ENCODE measurements around the gene OR2L3.
"Not testable (repeated sequence)": the region's sequence is repeated elsewhere in the genome, so short reads cannot be mapped to it uniquely, and the experiment has no call there.

Gene OR2L3, protein sequence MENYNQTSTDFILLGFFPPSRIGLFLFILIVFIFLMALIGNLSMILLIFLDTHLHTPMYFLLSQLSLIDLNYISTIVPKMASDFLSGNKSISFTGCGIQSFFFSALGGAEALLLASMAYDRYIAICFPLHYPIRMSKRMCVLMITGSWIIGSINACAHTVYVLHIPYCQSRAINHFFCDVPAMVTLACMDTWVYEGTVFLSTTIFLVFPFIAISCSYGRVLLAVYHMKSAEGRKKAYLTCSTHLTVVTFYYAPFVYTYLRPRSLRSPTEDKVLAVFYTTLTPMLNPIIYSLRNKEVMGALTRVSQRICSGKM

DNA sequence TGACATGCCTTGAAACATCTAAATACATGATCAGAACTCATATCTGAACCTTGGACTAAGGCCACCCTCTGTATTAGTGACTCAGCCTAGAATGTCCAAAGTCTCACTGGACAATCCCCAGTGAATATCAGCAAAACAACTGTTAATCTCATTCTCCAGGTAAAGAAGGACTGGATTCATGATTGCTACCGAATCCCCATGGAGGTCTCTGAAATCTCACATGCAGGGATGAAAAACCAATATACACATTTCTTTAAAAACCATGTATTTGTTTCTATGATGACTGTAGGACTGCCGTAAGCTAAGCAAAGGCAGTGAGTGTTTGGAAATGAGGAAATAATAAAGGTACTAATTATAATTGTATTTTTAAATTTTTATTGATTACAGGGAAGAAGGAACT is at the start of gene OR2L3:
Gene OR2L3 (plus strand): TSS at position 301 of the 400 bp plus-strand sequence. CDS start 13,846 bp downstream, outside the sequence.
- no peak for DNase-seq

DNA sequence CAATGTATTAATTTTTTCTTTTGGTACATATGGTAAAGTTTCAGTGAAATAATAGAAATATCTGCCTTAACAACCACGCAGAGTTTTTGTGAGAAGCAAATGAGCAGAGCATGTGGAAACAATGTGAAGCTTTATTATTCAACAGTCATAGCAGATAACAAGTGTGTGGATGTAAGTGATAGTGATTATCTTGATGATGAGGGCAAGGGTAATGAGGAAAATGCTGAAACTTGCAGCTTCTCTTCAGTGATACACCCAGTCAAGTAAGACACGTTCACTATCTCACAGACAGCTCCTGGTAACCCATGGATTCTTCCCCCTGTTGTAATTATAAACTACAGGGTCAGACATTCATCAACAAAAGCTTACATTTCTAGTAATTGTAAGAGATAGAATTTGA is 47.8 kb upstream of the OR2L3 start:
- DNase-seq, result no peak

DNA sequence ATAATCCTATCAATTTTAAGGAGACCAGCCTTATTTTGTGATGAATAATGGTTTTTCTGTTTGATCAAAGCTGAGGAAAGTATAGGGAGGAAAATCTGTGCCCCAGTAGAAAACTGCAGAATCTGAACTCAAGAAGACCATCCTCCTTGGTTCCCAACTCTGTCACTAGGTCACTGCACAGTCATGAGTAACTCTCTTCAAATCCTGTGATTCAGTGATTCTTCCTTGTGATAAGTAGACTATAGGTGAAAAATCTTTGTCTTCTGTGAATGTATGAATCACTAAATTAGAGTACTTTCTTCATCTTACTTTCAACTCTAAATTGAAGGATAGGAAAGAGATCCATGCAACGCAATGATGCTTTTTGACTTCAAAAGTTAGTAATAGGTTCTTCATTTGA is 46.5 kb upstream of the OR2L3 start:
- no peak for DNase-seq

DNA sequence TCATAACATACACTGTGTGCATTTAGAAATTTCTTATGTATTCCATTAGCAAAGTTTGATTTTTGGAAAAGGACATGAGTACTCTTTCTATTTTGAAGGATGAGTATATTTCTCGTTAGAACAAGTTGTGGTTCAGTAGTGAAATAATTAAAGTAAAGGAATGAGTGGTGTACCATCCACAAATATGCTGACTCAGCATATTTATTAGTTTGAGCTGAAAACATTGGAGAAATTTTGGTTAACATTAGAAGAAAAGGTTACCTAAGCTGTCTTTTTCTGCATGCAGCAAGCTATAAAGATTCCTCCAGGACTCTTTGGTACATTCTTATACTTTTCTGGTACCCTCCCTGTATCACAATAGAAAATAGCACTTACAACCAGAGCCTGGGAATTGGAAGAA is 38.9 kb upstream of the OR2L3 start:
- DNase-seq, result no peak

DNA sequence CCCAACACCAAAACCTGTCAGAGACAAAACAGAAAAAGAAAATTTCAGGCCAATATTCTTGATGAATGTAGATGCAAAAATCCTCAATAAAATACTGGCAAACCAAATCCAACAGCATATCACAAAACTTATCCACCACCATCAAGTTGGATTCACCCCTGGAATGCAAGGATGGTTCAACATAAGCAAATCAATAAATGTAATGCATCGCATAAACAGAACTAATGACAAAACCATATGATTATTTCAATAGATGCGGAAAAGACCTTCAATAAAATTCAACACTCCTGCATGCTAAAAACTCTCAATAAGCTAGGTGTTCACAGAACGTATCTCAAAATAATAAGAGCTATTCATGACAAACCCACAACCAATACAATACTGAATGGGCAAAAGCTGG is 37.0 kb upstream of the OR2L3 start:
- DNase-seq, result no peak

DNA sequence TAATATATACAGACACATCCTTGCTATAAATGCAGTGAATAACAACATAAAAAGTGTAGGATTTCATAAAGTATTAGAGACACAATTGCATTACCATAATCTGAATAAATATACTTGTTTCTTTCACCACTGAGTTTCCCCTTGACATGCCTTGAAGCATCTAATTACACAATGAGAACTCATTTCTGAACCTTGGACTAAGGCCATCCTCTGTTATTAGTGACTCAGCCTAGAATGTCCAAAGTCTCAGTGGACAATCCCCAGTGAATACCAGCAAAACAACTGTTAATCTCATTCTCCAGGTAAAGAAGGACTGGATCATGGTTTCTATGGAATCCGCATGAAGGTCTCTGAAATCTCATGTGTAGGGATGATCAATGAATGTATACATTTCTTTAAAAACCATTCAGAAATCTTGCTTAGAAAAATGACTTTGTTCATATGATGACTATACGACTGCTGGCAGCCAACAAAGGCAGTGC is 33.4 kb upstream of the OR2L3 start, which contains the start of gene OR2L5:
Gene OR2L5 (plus strand): TSS at position 432 of the 482 bp plus-strand sequence. CDS start 8,288 bp downstream, outside the sequence.
- DNase-seq, result no peak

DNA sequence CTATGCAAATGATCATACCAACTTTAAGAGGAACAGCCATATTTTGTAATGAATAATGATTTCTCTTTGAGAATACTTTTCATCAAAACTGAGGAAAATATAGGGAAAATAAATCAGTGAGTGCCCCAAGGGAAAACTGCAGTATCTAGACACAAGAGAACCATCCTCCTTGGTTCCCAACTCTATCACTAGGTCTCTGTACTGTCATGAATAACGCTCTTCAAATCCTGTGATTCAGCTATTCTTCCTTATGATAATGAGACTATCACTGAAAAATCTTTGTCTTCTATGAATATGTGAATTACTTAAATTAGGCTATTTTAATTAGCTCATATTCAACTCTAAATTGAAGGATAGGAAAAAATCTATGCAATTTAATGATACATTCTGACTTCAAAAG is 30.8 kb upstream of the OR2L3 start:
- DNase-seq, result no peak

DNA sequence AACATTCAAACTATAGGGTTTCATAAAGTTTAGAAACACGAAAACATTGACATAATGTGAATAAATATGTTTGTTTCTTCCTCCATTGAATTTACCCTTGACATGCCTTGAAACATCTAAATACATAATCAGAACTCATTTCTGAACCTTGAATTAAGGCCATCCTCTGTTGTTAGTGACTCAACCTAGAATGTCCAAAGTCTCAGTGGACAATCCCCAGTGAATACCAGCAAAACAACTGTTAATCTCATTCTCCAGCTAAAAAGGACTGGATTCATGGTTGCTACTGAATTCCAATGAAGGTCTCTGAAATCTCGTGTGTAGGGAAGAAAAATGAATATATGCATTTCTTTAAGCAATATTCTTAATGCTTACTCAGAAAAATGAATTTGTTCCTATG is 16.9 kb upstream of the OR2L3 start, which contains the start of gene OR2L2:
Gene OR2L2 (plus strand): TSS at position 301 of the 400 bp plus-strand sequence. CDS start 8,198 bp downstream, outside the sequence.
- no peak for DNase-seq

DNA sequence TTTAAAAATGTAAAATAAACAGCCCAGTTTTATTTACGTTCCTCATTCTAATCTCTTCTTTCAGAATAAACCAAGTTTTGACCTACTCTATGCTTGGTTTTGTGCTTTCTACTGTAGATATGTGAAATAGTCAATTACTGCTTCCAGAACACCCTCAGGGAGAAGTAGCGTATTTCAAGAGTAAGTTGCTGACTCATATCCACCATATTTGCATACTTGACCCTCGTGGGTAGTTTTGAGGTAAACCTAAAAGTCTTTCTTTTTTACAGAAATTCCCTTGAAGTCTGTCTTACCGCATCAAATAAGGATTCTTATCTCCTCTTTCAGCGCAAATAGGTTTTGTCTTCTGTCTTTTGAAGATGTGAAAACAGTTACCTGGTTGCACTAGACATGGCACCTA is 1.4 kb upstream of the OR2L3 start:
- no peak for DNase-seq

DNA sequence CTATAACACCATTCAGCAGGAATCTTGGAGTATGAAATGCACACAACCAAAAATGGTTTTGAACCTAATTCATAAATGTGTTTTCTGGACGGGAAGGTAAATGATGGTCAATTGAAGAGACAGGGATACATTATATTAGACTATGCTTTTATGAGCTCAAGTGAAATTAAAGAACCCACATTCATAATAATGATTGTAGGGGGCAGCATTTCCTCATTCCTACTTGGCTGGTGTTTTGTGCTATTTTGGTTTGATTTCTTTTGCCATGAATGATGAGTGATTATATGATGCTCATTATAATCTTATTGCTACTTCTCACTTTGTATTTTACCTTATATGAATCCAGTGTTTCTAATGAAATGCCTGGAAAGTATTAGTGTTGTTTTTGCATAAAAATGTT is 372 bp downstream of the OR2L3 start:
- no peak for DNase-seq

DNA sequence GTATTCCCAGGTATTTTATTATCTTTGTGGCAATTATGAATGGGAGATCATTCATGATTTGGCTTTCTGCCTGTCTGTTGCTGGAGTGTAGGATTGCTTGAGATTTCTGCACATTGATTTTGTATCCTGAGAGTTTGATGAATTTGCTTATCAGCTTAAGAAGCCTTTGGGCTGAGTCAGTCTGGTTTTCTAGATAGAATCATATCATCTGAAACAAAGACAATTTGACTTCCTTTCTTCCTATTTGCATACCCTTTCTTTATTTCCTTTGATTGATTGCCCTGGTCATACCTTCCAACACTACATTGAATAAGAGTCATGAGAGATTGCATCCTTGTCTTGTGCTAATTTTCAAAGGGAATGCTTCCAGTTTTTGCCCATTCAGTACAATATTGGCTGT is 8.0 kb downstream of the OR2L3 start:
- DNase-seq, result no peak

DNA sequence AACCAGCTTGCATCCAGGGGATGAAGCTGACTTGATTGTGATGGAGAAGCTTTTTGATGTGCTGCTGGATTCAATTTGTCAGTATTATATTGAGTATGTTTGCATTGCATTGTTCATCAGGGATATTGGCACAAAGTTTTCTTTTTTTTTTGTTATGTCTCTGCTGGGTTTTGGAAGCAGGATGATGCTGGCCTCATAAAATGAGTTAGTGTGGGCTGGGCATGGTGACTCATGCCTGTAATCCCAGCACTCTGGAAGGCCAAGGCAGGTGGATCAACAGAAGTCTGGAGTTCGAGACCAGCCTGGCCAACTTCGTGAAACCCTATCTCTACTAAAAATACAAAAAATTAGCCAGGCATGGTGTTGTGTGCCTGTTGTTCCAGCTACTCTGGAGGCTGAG is 8.6 kb downstream of the OR2L3 start:
- DNase-seq, result no peak

DNA sequence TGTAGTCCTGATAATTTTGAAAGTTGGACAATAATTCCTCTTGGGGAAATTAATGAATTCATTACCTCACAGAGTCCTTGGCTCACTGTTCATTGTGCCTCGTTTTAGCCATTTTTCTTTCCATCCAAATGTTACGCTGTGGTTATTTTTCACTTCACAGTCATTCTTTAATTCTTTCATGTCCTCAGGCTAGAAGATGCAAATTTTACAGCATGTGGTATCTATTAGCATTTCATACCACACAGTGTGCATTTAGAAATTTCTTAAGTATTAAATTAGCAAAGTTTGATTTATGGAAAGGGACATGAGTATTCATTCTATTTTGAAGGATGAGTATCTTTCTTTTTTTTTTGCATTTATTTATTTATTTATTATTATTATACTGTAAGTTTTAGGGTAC is 18.4 kb downstream of the OR2L3 start:
- DNase-seq, result no peak

DNA sequence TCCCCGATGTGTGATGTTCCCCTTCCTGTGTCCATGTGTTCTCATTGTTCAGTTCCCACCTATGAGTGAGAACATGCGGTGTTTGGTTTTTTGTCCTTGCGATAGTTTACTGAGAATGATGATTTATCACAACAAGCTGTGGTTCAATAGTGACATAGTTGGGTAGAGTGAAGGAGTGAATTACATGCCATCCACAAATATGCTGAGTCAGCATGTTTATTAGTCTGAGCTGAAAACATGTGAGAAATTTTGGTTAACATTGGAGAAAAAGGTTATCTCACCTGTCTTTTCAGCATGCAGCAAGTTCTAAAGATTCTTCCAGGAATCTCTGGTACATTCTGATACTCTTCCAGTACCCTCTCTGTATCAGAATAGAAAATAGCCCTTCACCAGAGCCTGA is 19.0 kb downstream of the OR2L3 start:
- no peak for DNase-seq

DNA sequence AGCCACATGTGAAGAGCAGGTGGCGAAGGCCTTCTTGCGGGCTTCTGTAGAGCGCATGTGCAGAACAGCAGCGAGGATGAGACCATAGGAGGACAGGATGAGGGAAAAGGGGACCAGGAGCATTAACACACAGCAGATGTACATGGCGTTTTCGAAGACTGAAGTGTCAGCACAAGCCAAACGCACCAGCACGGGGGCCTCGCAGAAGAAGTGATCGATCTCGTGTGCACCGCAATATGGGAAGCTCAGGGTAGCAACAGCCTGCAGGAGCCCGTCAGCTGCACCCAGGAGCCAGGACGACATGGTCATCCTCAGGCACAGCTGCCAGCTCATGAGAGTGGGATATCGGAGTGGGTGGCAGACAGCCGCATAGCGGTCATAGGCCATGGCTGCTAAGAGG is 37.2 kb downstream of the OR2L3 start:
- not testable (repeated sequence) for DNase-seq

DNA sequence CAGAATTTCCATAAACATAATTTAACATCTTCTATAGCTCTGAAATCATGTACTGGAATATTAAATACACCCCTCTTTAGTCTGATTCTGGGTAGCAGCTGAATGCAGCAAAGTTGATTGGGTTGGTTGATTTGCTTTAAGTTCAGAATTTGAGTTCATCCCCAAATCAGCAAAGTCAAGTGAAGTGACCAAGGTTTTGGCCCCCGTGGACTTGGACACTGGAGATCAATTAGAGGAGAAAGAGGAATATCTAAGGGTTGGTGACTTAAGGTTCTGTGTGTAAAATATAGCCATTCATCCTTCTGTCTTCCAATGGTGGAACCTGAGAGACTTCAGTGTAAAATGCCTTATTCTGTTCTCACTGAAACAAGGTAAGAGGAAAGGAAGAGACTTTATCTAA is 48.2 kb downstream of the OR2L3 start, which contains the start of gene OR2L13:
Gene OR2L13 (plus strand): TSS at position 301 of the 400 bp plus-strand sequence. CDS start 4,192 bp downstream, outside the sequence.
- DNase-seq, result no peak

DNA sequence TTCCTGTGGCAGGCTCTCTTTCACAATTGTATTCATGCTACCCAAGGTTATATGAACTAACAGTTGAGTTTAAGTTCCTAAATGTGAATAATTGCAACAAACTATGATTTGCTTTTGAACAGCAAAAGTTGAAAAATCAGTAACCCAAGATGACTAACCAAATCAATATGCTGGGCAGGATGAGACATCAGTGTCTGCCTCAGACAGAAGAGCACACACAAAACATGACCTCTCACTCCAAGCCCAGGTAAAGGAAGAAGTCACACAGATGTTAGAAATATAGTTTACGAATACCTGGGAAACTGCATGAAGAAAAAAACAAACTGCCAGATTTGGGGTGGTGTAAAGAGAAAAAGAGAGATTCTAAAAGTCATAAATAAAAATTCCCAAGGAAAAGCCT is 51.9 kb downstream of the OR2L3 start:
- no peak for DNase-seq

DNA sequence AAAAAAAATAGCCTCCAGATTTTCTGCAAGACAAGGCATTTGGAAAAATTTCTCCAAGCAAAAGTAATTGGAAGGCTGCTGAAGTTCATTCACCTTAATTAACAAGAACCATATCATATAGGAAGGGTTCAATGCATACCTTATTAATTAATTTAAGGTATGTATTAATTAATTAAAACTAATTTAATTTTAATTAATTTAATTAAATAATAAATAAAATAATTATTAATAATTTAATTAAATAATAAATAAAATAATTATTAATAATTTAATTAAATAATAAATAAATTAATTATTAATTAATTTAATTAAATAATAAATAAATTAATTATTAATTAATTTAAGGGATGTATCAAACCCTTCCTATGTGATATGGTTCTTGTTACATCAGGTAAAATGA is 56.2 kb downstream of the OR2L3 start:
- DNase-seq, result no peak

DNA sequence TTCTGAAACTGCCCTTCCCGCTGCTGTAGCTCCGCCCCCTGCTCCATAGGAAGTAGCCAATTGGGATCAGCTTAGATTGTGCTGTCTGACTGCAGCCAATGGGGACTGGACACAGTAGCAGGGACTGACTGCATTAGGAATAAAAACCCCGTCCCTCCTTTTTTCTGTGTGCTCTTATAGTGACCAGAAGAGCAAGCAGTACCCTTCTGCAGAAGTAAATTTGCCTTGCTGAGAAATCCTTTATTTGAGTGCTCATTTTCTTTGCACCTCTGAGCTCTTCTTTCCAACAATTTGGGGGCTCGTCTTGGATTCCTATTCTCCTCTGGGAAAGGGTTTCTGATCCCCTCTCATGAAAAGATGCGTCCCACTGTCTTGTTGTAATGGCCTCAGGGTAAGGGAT is 64.5 kb downstream of the OR2L3 start:
- no peak for DNase-seq
